HepG2 (cell line): Measurements from ENCODE around the gene UNG. TPM values are rescaled to one million over a fixed set of nuclear protein-coding genes. Genes with fewer than 3 reads are reported as not detected.

Experiments
- ARHGAP35 ChIP-seq: sonication (generic); formaldehyde crosslinking; IDR thresholded peaks from 2 replicates; pipeline ENCODE4 v1.9.0; 2022; ENCODE audit warnings: mild to moderate bottlenecking, inconsistent platforms, moderate library complexity, missing genetic modification reagents, borderline replicate concordance
- CTCF ChIP-seq: sonication (generic); formaldehyde crosslinking; IDR thresholded peaks from 2 replicates; pipeline ENCODE4 v1.5.0; 2020; ENCODE audit warnings: mild to moderate bottlenecking, missing genetic modification reagents, moderate library complexity
- DMAP1 ChIP-seq: IDR thresholded peaks from 2 replicates; pipeline ENCODE4 v1.6.1; 2016
- HHEX ChIP-seq: IDR thresholded peaks from 2 replicates; pipeline ENCODE4 v1.6.1; 2016; ENCODE audit warnings: control low read depth
- HMGXB3 ChIP-seq: sonication (generic); formaldehyde crosslinking; IDR thresholded peaks from 2 replicates; pipeline ENCODE4 v1.4.0; 2020; ENCODE audit warnings: missing genetic modification reagents, borderline replicate concordance
- HNF1B ChIP-seq: sonication (generic); formaldehyde crosslinking; IDR thresholded peaks from 2 replicates; pipeline ENCODE4 v1.5.1; 2020; ENCODE audit warnings: mild to moderate bottlenecking, moderate library complexity, missing genetic modification reagents
- JUN ChIP-seq: sonication (generic); formaldehyde crosslinking; IDR thresholded peaks from 2 replicates; pipeline ENCODE4 v1.4.0; 2020; ENCODE audit warnings: mild to moderate bottlenecking, missing genetic modification reagents
- MED1 ChIP-seq: sonication (generic); formaldehyde crosslinking; IDR thresholded peaks from 2 replicates; pipeline ENCODE4 v1.4.0; 2020; ENCODE audit warnings: missing genetic modification reagents
- SIX1 ChIP-seq: sonication (generic); formaldehyde crosslinking; IDR thresholded peaks from 2 replicates; pipeline ENCODE4 v1.4.0; 2020; ENCODE audit warnings: missing genetic modification reagents, borderline replicate concordance
- THAP7 ChIP-seq: sonication (generic); formaldehyde crosslinking; IDR thresholded peaks from 2 replicates; pipeline ENCODE4 v1.8.1; 2023; ENCODE audit warnings: mild to moderate bottlenecking, missing genetic modification reagents
- ZBTB49 ChIP-seq: sonication (generic); formaldehyde crosslinking; IDR thresholded peaks from 2 replicates; pipeline ENCODE4 v1.4.0; 2020; ENCODE audit warnings: missing genetic modification reagents, borderline replicate concordance
- ZNF556 ChIP-seq: sonication (generic); formaldehyde crosslinking; IDR thresholded peaks from 2 replicates; pipeline ENCODE4 v1.4.0; 2020; ENCODE audit warnings: mild to moderate bottlenecking, missing genetic modification reagents, borderline replicate concordance
- ZNF747 ChIP-seq: sonication (generic); formaldehyde crosslinking; IDR thresholded peaks from 2 replicates; pipeline ENCODE4 v1.8.1; 2023; ENCODE audit warnings: missing genetic modification reagents, mild to moderate bottlenecking, borderline replicate concordance
- ZNF792 ChIP-seq: IDR thresholded peaks from 2 replicates; pipeline ENCODE4 v1.6.1; 2016
- ZNF879 ChIP-seq: sonication (generic); formaldehyde crosslinking; IDR thresholded peaks from 2 replicates; pipeline ENCODE4 v1.8.1; 2023; ENCODE audit warnings: missing genetic modification reagents
- ZSCAN22 ChIP-seq: sonication (generic); formaldehyde crosslinking; IDR thresholded peaks from 2 replicates; pipeline ENCODE4 v1.4.0; 2020; ENCODE audit warnings: mild to moderate bottlenecking, missing genetic modification reagents
- polyA plus RNA-seq, 8 experiments: library from polyadenylated mRNA; depleted of rRNA in 3 of 8; stranded (reverse) in 7 of 8; unstranded in 1 of 8; fragments of >200 nt; fragmentation: Illumina TruSeq in 4 of 8; extraction: Trizol in 4 of 8; gene quantifications; 2 replicates each; pipeline versions ENCODE4 v1.2.1 to v1.2.3, GENCODE V29; 2011 to 2016; ENCODE audit warnings: low read depth in 4 of 8, missing spikeins in 1 of 8, mixed read lengths in 1 of 8; ENCODE audit not compliant: insufficient read depth in 1 of 8
- total RNA-seq, 5 experiments: library from RNA; depleted of rRNA; stranded (reverse); fragments of >200 nt; fragmentation: Illumina TruSeq; extraction: Trizol; gene quantifications; 2 replicates each; pipeline ENCODE4 v1.2.3, GENCODE V29; 2016; ENCODE audit warnings: low read depth in 1 of 5

Gene UNG
- total and polyA plus RNA-seq, 2 of the 13 experiments (the other 11 are each of a cell fraction or from before 2014, with no cell fraction given): 23.3 to 114 TPM

GRCh38 chr12:109115758-109116610 is 18.6 kb downstream of the UNG start, which contains the start of gene ACACB (continued):
- TF ChIP-seq HMGXB3 (CRISPR knock-in tag) (peak; percentile 48; the same call in 1 of the 2 replicates), ZBTB49 (no peak), THAP7 (CRISPR knock-in tag) (no peak), ZSCAN22 (CRISPR knock-in tag) (no peak), HHEX (CRISPR knock-in tag) (no peak), SIX1 (CRISPR knock-in tag) (no peak), ZNF747 (no peak), DMAP1 (CRISPR knock-in tag) (peak; percentile 98), ZNF556 (CRISPR knock-in tag) (peak; percentile 79; the same call in 1 of the 2 replicates), CTCF (peak; percentile 14; the same call in 1 of the 2 replicates), MED1 (CRISPR knock-in tag) (peak; percentile 79), JUN (CRISPR knock-in tag) (0 out of 2 replicates have a peak, but pooled peaks have one; percentile 42), ZNF879 (CRISPR knock-in tag) (no peak), ZNF792 (CRISPR knock-in tag) (peak; percentile 63; the same call in 1 of the 2 replicates), ARHGAP35 (CRISPR knock-in tag) (0 out of 2 replicates have a peak, but pooled peaks have one; percentile 42), HNF1B (CRISPR knock-in tag) (peak; percentile 61)
